ENCODE data around the gene INSL3. TPM values are rescaled to one million over a fixed set of nuclear protein-coding genes. Genes with fewer than 3 reads are reported as not detected.

The INSL3 gene
- total and polyA plus RNA-seq, 2 of the 8 experiments (the other 6 are each of a cell fraction or from before 2014, with no cell fraction given) = 0.41 to 1.5 TPM

DNA sequence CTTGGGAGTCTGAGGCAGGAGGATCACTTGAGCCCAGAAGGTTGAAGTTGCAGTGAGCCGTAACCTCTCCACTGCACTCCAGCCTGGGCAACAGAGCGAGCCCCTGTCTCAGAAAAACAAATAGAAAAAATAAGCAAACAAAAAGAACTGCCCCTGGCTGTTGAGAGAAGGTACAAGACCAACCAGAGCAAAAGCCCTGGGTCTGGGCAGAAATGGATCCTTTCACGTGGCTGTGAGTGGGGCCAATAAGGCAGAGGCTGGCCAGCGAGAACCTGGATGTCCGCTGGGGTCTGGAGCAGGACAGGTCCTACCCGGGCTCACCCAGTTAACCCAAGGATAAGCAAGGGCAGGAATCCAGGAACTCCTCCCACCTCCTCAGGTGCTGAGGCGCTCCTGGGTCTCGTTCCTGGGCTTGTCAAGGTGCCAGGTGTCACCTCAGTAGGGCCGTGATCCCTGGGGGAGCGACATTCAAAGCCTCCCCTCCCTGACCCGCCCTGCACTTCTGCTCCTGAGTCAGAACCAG, 45.7 kb upstream of the INSL3 start:
- Histone ChIP-seq H3K79me1 (ENCODE audit: low read depth, low read length) (no peaks in the 10 kb centered on the region), H3K36me3 (ENCODE audit: control insufficient read depth in 2 of 4, insufficient read depth in 4 of 4, low read length in 3 of 4) (peaks cover 24 to 35% (median 26%) of the 10 kb centered on the region in 4 experiments), H3K4me2 (ENCODE audit: insufficient read depth in 1 of 2, low read depth in 2 of 2, low read length in 2 of 2) (no peak overlapping the region), H3K23ac (ENCODE audit: insufficient read length) (no peak overlapping the region), H3K9me3 (ENCODE audit: insufficient read depth in 2 of 2, low read depth in 1 of 2, low read length in 1 of 2) (no peaks in the 10 kb centered on the region; a peak in 1 of 4 replicates), H3K4me3 (ENCODE audit: extremely low read depth in 1 of 4, insufficient read depth in 2 of 4, low read depth in 3 of 4, low read length in 4 of 4) (no peak overlapping the region), H4K8ac (ENCODE audit: extremely low read depth, insufficient read depth, low read length) (peak overlapping the region; percentile 69), H4K5ac (ENCODE audit: insufficient read length, low read depth, low read length) (no peak overlapping the region), H3K27me3 (replicated peaks in 1 of 4; ENCODE audit: control insufficient read depth in 3 of 4, extremely low read depth in 1 of 4, insufficient read depth in 3 of 4, low read length in 3 of 4) (peaks cover 0 to 7% (median under 1%) of the 10 kb centered on the region in 4 experiments; a peak in 1 of 7 replicates), H2BK120ac (replicated peaks; ENCODE audit: low read depth, low read length) (no peak overlapping the region), H3K14ac (ENCODE audit: insufficient read length) (no peak overlapping the region), H3K23me2 (ENCODE audit: low read depth, low read length) (peaks cover 6% of the 10 kb centered on the region; the same call in 1 of the 2 replicates), H2BK5ac (ENCODE audit: low read depth, low read length) (no peak overlapping the region), H3K4ac (replicated peaks; ENCODE audit: insufficient read length, low read depth, low read length) (no peak overlapping the region), H2BK15ac (ENCODE audit: low read length) (peak overlapping the region; percentile 61; the same call in 1 of the 2 replicates), H3K56ac (replicated peaks; ENCODE audit: insufficient read length, low read depth, low read length) (no peak overlapping the region), H2AFZ (ENCODE audit: low read length) (no peak overlapping the region), H4K91ac (replicated peaks; ENCODE audit: insufficient read length, low read length) (peak overlapping the region; percentile 65), H3K79me2 (ENCODE audit: control insufficient read depth in 1 of 2, insufficient read depth in 2 of 2, low read length in 2 of 2) (peaks cover 0 to 6% of the 10 kb centered on the region in 2 experiments; a peak in 1 of 4 replicates), H2BK20ac (ENCODE audit: low read length) (no peak overlapping the region), H3K9ac (replicated peaks in 1 of 4; ENCODE audit: extremely low read depth in 1 of 4, low read depth in 3 of 4, low read length in 3 of 4) (no peak overlapping the region), H4K20me1 (replicated peaks in 1 of 2; ENCODE audit: control insufficient read depth in 1 of 2, insufficient read depth in 2 of 2, low read length in 2 of 2) (peaks cover 4 to 14% of the 10 kb centered on the region in 2 experiments), H3K27ac (ENCODE audit: low read depth, low read length) (no peak overlapping the region), H2BK12ac (ENCODE audit: low read depth, low read length) (peak overlapping the region; percentile 75; the same call in 1 of the 2 replicates), H3K4me1 (replicated peaks in 1 of 4; ENCODE audit: control insufficient read depth in 3 of 4, insufficient read depth in 4 of 4, low read length in 3 of 4) (peaks cover 0 to 14% (median 5%) of the 10 kb centered on the region in 4 experiments; a peak in 6 of 7 replicates), H2AK5ac (ENCODE audit: low read depth, low read length) (peak overlapping the region; percentile 39; the same call in 1 of the 2 replicates), H3K18ac (ENCODE audit: extremely low read depth, low read length) (0 out of 2 replicates have a peak overlapping the region, but pooled peaks have one; percentile 32)
- FAIRE-seq = no peak
- POLR2A ChIA-PET (ENCODE audit: partially characterized antibody) = interaction anchor here (1.1 to 20.2 kb wide), 7 partner anchors 6 to 126 kb away, joined by 3 to 392 read pairs (median 89); partner anchors contain the start of genes CCDC124, JAK3 and RPL18A
- WGBS, 2 experiments (ENCODE audit: extremely low coverage in 1 of 2, insufficient coverage in 1 of 2, insufficient read length in 1 of 2, insufficient replicate concordance in 2 of 2, low coverage in 1 of 2, low lambda C conversion rate in 2 of 2, missing lambda C conversion rate in 1 of 2) = 90% methylated on average over 11 of the region's 11 CpGs; no CpG with 5 or more reads in 1 of the 2 experiments
- DNase-seq (ENCODE audit: low read depth in 1 of 2, low spot score in 2 of 2) = peak in 1 of 2 experiments; percentile 50
- CTCF ChIA-PET (ENCODE audit: partially characterized antibody) = interaction anchor here (0.9 to 1.6 kb wide), 2 partner anchors 11 to 65 kb away, joined by 3 to 4 read pairs; partner anchors contain the start of gene CCDC124
- TF ChIP-seq MAFK (IDR thresholded peaks at IDR 0.05; ENCODE audit: low read depth, low read length) = no peak
- TF ChIP-seq BRCA1 (IDR thresholded peaks at IDR 0.05; ENCODE audit: low read depth, low read length) = no peak
- TF ChIP-seq RAD21 (IDR thresholded peaks at IDR 0.05 in 1 of 2, conservative IDR thresholded peaks at IDR 0.05 in 1 of 2; ENCODE audit: low read depth in 2 of 2, low read length in 2 of 2) = no peak

All from H1 (cell line).